ENCODE results near the gene TPSD1. TPM values are rescaled to one million over a fixed set of nuclear protein-coding genes. Genes with fewer than 3 reads are reported as not detected.

The TPSD1 gene
- polyA plus RNA-seq, 2 of the 4 experiments (the other 2 are of a cell fraction): not detected

GRCh38 chr16:1208239-1208830, 47.5 kb upstream of the TPSD1 start:
- POLR2A ChIA-PET: no interaction called here
- no peak for TF ChIP-seq SMC3 (IDR thresholded peaks at IDR 0.05)
- TF ChIP-seq HDAC2 (IDR thresholded peaks at IDR 0.05): no peak
- TF ChIP-seq ZC3H11A (IDR thresholded peaks at IDR 0.05): no peak
- no peak for TF ChIP-seq MAX (IDR thresholded peaks at IDR 0.05)
- no peak for TF ChIP-seq GATA3 (IDR thresholded peaks at IDR 0.05; ENCODE audit: borderline replicate concordance)
- no peak for TF ChIP-seq KDM1A (IDR thresholded peaks at IDR 0.05; ENCODE audit: low read depth)
- no peak for TF ChIP-seq FOSL2 (IDR thresholded peaks at IDR 0.05)
- no peak for TF ChIP-seq FOSL2 (CRISPR knock-in tag; IDR thresholded peaks at IDR 0.05)
- no peak for TF ChIP-seq CEBPB (IDR thresholded peaks at IDR 0.05)
- TF ChIP-seq ELK1 (IDR thresholded peaks at IDR 0.05; ENCODE audit: low read depth, low read length): no peak
- no peak for TF ChIP-seq ATOH8 (CRISPR knock-in tag; IDR thresholded peaks at IDR 0.05; ENCODE audit: low read depth)
- TF ChIP-seq CBX8 (IDR thresholded peaks at IDR 0.05): no peak
- no peak for TF ChIP-seq MAFK (IDR thresholded peaks at IDR 0.05; ENCODE audit: partially characterized antibody)
- TF ChIP-seq CTCF (IDR thresholded peaks at IDR 0.05): no peak
- TF ChIP-seq BHLHE40 (IDR thresholded peaks at IDR 0.05; ENCODE audit: low read depth, low read length): no peak
- no peak for TF ChIP-seq POLR2A (IDR thresholded peaks at IDR 0.05; ENCODE audit: low read length)
- TF ChIP-seq RAD21 (conservative IDR thresholded peaks at IDR 0.05 in 1 of 2, IDR thresholded peaks at IDR 0.05 in 1 of 2): no peak
- no peak for TF ChIP-seq USF2 (IDR thresholded peaks at IDR 0.05)
- TF ChIP-seq FOSB (CRISPR knock-in tag; IDR thresholded peaks at IDR 0.05): no peak
- TF ChIP-seq ZFP36 (IDR thresholded peaks at IDR 0.05; ENCODE audit: borderline replicate concordance, partially characterized antibody): no peak
- TF ChIP-seq CHD2 (IDR thresholded peaks at IDR 0.05; ENCODE audit: low read length, partially characterized antibody): no peak
- no peak for FAIRE-seq
- CTCF ChIA-PET: interaction anchor here (1.0 to 1.5 kb wide), 5 partner anchors 14 to 154 kb away, joined by 3 to 6 read pairs (median 4); no protein-coding TSS in a partner anchor
- Histone ChIP-seq H3K9me3 (no peaks in the 10 kb centered on the region), H3K4me2 (no peak overlapping the region), H3K4me3 (no peak overlapping the region), H3K4me1 (no peaks in the 10 kb centered on the region), H3K27ac (no peak overlapping the region)
- WGBS (ENCODE audit: missing lambda C conversion rate): 90% methylated on average over 17 of the region's 22 CpGs
- peak in 1 of 2 experiments; percentile 8; a peak in 2 of 6 replicates for ATAC-seq
- DNase-seq (ENCODE audit: low read depth in 1 of 2, low spot score in 1 of 2): no peak

GRCh38 chr16:1209081-1209480, 46.8 kb upstream of the TPSD1 start:
- FAIRE-seq (no peak), DNase-seq (ENCODE audit: low read depth in 1 of 2, low spot score in 1 of 2) (no peak), ATAC-seq (no peak)
- H3K4me3 ChIP-seq: no peak overlapping the region
- no peak for TF ChIP-seq FOSL2 (IDR thresholded peaks at IDR 0.05)
- TF ChIP-seq FOSL2 (CRISPR knock-in tag; IDR thresholded peaks at IDR 0.05): no peak
- no peak for TF ChIP-seq SMC3 (IDR thresholded peaks at IDR 0.05)
- no peak for TF ChIP-seq RNF2 (IDR thresholded peaks at IDR 0.05; ENCODE audit: borderline replicate concordance, low read depth)
- no peak for TF ChIP-seq RARB (CRISPR knock-in tag; IDR thresholded peaks at IDR 0.05)
- no peaks in the 10 kb centered on the region for H3K4me1 ChIP-seq
- ChIA-PET CTCF (interaction anchor here (1.0 to 1.5 kb wide), 3 partner anchors 29 to 154 kb away, joined by 3 to 4 read pairs (median 3); no protein-coding TSS in a partner anchor), POLR2A (no interaction called here)
- no peak overlapping the region for H3K27ac ChIP-seq
- no peaks in the 10 kb centered on the region for H3K9me3 ChIP-seq
- 95% methylated on average over 42 of the region's 43 CpGs for WGBS (ENCODE audit: missing lambda C conversion rate)
- no peak overlapping the region for H3K4me2 ChIP-seq

Measured in A549 (cell line).